Measurements from ENCODE around the gene POLG.

Gene POLG

DNA sequence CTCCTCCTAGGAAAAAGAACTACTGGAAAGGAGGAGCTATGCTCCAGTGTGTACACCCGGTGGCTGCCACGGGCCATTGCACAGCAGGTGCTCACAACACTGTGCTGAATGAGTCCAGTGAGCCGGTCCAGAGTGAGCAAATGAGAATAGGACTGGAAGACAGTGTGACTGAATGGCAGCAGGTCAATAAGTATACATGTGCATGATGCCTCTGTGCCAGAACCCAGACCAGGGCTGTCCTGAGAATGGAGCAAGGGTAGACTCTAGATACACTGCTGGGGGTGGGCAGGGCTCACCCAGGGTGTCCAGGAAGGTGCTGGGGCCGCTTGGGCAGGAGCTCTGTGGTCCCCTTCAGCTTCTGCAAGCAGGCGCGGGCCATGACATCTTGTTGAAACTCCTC lies 8.3 kb downstream of the POLG start:
- no peak for DNase-seq (ENCODE audit: low read depth, low spot score)

DNA sequence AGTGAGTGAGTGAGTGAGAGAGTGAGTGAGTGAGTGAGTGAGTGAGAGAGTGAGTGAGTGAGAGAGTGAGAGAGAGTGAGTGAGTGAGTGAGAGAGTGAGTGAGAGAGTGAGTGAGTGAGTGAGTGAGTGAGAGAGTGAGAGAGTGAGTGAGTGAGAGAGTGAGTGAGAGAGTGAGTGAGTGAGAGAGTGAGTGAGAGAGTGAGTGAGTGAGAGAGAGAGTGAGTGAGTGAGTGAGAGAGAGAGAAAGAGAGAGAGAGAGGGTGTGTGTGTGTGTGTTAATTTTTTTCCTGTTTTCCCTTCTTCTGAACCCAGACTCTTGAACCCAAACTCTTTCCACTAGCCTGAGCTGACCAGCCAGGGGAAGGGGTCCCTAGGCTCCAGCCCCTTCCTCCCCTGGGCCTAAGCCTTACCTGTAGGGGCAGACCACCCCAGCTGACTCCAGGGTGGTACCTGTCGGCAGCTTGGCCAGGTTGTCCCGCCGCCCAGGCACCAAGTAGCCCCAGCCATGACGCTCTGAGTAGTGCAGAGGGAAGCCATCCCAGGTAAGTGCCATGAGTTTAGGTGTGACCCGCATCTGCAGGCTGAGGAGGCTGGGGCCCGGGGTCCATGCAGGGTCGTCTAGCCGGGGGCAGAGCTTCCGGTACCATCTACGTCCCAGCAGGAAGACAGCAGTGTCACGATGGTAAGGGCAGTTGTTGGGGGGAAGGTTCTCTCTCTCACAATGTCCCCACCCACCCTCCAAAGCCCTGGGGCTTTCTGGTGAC lies 9.4 kb downstream of the POLG start:
- no peak for DNase-seq (ENCODE audit: low read depth, low spot score)

DNA sequence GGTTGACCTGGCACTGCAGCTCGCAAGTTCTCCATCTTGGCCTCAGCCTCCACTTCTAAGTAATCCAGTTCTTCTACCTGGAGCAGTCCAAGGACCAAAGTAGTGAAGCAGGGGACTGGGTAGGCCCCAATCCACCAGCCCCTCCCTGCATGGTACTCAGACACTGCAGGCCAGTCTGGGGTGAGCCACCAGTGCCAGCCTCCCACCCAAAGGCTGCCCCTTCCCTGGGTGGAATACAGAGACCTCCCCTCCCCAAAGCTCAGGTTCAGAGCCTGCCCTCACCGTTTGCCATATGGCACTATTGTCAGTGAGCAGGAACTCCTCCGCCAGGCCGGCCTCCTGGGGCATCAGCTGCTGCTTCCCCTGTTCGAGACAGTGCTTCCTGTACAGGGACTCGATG lies 10.8 kb downstream of the POLG start:
- DNase-seq (ENCODE audit: low read depth, low spot score) = no peak

DNA sequence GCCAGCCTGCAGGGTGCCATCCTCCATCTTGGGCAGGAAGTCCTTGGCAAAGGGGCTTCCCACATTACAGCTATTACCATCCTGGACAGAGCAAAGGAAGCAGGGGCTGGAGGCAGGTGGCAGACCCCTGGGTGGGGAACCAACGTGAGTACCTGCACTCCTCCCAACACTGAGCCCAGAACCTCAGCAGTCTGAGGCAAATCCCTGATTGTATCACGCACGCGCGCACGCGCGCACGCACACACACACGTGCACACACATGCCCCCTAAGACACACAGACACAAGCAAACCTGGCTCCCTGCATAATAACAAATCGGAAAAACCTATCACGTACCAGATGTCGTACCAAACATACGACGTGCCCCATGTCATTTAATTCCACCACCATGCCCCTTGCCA lies 11.8 kb downstream of the POLG start:
- DNase-seq (ENCODE audit: low read depth, low spot score) = no peak

DNA sequence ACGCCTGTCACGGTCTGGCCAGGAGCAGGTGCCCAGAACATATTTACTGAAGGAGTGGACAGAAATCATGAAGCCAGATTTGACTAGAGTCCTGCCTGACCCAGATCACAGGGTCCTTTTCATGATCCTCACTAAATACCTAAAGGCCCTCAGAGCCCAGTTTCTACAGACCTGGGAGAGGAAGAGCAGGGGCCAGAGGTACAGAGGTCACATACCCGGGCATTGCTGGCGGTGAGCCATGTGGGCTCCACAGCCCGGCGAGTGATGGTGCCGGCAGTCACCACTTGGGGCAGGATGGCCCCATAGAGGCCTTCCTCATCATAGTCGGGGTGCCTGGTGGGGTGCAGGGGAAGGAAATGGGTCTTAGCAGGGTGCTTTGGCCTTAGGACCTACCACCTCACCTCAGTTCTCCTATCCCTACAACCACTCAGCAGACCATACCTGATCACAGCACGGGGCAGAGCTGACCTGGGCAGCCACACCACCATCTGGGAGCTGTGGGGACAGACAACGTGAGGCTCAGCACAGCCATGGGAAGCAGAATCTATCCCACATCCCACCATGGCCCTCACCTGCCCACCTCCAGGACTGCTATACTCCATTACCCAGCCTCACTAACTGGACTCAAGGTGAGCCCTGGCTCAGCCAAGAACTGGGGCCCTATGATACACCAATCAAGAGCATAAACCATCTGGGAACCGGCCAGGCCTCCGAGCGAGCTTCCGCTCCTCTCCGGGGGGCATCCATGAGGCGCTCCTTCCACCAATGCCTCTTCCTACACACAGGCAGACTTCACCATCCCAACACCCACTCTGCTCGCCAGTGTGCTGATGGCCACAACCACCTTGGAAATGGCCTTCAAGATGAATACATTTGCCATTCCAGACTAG lies 12.9 kb downstream of the POLG start:
- no peak for DNase-seq (ENCODE audit: low read depth, low spot score)

DNA sequence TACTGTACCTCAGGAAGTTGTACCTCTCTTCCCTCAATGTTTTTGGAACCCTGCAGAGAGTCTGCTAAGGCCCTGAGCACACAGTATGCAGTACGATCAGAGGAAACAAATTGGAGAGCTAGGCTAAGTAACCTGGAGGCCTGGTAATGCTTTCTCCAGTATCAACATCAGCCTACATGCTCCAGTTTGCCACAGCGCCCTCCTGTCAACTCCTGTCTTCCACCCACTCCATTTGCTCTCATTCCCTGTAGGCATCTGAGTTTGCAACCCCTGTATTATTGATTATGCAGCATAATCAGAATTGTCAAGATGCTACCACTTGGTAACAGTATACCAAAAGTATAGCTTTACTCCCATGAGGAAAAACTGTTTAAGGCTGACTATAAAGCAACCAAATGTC lies 14.4 kb downstream of the POLG start:
- DNase-seq (ENCODE audit: low read depth, low spot score) = no peak

DNA sequence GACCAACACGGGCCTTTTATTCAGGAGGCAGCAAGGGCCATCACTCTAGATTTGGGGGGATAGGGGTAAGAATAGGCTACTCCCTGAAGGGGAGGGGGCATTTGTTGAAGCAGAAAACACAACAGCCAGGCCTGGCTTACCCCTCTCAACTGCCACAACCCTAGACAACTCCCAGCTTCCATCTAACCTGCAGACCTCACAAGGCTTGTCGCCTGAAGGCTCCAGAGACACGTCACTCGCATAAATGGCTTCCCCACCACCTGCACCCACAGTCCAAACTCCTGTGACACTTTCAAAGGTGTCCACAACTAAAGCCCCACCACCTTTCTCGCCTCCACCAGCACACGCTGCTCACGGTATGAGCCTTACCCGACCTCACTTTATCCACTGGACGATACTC lies 14.9 kb downstream of the POLG start:
- DNase-seq (ENCODE audit: low read depth, low spot score) = no peak

DNA sequence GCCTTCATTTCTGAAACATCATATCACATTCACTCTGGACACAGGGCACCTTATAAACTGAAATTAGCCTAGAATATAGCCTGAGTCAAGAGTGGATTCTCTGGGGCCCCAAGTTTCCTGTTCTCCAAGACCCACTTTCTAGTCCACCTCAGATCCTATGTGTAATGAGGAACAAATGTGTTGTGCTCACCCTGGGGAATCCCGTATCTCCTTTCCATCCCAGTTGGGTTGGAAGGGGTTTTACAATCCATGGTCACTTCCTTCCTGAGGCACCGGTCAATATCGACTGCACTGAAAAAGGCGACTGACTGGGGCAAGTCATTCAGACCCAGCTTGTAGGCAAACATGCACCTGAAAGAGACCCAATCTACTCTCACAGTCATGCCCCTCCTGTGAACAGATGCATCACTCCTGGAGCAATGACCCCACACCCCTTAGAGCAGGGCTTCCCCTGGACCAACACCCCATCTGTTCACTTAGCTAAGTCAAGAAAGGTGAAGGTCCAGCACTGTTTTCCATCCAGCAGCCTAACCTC lies 17.4 kb downstream of the POLG start:
- DNase-seq (ENCODE audit: low read depth, low spot score) = no peak

DNA sequence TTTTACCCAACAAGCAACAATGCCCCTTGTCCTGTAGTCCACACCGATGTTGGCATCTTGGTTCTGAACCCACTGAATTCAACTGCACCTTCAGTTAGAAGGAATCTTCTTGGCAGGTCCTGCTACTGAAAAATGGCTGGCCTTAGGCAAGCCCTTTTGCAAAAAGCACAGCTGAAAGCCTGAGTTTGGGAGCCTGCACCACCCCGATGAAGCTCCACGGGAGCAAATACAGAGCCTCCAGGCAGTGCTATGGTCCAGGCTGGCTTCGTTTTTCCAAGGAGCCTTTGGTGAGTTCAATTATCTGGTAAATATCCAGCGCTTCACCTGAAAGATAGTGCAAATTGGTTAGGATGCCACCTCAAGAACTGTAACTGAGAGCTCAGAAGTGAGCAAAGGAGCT lies 18.1 kb downstream of the POLG start:
- DNase-seq (ENCODE audit: low read depth, low spot score) = no peak

DNA sequence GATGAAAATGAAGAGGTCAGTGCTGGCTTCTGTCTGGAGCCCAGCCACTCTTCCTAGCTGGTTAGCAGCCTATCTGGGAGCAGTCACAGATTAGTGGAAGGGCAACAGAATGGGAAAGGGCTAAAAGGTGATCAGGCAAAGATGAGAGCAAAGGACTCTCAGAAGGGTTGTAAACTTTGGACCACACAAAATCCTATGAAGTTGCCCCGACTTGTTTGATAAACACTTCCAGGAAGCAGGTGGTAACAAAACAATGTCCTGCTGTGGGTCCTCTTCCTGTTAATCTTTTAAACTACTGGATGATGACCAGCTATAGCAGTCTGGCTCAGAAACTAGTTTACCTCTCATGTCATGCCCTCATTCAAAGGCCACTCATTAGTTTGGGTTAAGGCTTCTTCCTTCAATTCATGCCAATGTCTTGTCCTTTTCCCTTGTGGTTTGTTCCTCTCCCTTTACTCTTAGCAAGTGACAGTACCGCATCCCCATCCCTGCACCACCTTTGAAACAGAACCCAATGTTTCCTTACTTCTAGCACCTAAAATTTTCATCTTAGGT lies 19.2 kb downstream of the POLG start:
- no peak for DNase-seq (ENCODE audit: low read depth, low spot score)

DNA sequence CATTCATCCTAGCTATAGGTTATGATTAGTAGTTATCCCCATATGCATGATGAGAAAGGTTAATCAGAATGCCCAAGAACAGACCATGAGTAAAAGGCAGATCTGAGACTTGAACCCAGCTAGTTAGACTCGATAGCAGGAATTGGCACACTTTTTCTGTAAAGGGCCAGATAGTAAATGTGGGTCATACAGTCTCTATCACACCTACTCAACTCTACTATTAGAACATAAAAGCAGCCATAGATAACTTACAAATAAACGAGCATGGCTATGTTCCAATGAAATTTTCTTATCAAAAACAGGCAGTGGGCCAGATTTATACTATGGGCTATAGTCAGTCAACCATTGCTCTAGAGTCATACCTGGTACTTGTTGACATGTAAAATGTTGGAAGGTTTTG lies 24.6 kb downstream of the POLG start:
- DNase-seq (ENCODE audit: low read depth, low spot score) = no peak

DNA sequence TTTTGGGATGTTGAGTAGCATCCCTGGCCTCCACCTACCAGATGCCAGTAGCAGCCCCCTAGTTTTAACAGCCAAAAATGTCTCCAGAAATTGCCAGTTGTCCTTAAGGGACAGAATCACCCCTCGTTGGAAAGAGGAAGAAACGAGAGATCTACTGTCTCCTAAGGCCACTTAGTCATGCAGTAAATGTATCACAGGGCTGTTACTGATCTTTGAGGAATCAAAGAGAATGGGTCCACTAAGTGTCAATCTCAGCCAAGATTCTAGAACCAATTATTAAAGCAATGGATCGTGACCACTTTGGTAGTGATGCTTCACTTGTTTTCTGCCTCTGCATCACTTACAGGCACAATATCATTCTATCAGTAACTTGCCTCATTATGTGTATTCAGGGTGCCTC lies 26.4 kb downstream of the POLG start:
- DNase-seq (ENCODE audit: low read depth, low spot score) = no peak

DNA sequence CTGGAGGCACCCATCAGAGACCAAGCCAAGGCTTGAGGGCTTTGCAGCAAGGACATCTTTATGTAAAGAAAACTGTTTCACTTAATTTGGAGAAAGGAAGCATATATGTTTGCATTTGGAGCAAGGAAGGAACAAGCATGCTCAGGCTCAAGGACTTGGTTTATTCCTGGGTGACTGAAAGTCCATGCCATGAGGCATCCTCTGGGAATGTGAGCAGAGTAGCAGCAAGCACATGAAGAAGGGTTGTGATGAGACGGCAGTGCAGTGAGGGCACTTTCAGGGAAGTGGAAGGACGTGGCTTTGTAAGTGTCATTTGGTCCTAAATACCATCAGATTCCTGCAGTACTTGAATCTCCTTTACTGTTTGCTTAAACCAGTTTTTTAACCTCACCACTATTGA lies 26.8 kb downstream of the POLG start:
- no peak for DNase-seq (ENCODE audit: low read depth, low spot score)

DNA sequence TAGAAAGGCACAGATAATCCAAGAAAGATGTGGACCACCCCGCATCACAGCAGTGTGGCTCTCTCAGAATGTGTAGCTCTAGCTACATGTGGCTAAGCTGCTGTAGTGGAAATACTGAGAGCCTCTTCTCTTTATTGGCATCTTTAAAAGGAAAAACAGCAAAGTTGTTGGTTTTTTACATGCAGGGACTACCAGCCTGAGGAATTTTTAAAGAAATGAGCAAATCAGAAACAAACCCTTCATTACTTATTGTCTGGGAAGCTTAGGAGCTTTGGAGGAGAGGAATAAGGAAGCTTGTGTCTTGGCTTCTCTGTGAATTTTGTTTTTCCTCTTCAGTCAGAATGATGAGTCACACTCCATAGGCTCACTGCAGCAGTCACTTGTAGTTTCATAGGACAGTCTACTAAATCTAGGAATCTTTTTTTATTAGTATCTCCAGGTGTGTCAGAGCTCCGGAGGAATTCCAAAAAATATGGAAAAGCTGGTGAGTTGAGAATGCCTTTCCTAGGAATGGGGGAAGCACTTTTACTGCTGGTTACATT lies 27.5 kb downstream of the POLG start:
- DNase-seq (ENCODE audit: low read depth, low spot score) = no peak

DNA sequence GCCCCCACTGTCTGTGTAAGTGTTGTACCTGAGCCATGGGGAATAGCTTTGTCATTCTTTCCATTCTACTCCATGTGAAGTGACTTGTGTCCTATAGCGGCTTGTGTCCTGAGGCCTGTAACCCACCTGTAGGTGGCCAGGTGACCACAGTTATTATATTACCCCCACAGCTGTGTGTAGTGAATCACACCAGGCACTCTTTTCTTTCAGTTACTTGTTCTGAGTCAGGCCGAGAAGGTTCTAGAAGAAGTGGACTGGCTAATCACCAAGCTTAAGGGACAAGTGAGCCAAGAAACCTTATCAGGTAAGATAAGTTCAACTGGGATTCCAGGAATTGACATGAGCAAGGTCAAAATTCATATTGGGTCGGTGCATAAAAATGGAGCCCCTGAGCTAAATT lies 29.2 kb downstream of the POLG start:
- DNase-seq (ENCODE audit: low read depth, low spot score) = no peak

DNA sequence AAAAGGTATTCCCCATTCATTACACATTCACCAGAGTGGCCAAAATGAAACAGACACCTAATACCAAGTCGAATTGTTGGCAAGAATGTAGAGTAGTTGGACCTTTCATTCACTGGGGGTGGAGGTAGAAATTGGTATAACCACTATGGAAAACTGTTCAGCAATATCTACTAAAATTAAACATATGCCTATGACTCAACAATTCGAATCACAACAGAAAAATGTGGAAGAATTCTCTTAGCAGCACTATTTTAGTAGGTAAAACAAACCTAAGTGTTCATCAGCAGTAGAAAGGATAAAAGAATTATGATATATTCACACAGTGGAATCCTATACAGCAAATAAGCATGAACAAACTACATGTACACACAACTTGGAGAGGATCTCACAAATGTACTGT lies 30.6 kb downstream of the POLG start:
- no peak for DNase-seq (ENCODE audit: low read depth, low spot score)

DNA sequence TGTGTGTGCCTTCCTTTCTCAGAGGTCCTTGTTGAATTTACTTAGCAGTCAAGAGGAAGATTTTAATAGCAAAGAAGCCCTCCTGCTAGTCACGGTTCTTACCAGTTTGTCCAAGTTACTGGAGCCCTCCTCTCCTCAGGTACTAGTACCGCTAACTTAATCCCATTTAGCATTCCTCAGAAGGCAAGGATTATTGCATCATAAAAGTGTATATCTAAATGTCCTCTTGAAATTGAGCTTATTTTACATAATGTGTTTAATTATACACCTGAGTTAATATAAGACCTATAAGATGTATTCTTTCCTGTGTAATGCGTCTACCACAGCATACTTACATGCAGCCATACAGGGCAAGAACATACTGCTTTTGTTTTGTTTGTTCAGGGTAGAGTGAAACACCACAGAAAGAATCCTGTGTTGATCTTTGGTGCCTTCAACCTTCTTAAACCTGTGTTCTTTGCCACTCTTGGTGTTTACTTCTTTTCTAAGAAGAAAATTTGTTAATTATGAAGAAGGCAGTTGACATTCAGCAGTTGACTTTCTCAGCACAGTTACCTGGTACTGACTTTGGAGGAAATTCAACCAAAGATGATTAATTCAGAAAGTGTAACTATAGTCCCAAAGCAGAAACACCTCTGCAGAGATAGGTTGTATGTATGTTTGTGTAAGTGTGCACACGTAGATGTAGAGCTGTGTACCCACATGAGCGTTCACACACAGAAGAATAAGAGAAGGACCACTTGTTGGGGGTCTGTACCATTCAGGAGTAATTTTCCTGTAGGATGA lies 33.1 kb downstream of the POLG start:
- DNase-seq (ENCODE audit: low read depth, low spot score) = no peak

DNA sequence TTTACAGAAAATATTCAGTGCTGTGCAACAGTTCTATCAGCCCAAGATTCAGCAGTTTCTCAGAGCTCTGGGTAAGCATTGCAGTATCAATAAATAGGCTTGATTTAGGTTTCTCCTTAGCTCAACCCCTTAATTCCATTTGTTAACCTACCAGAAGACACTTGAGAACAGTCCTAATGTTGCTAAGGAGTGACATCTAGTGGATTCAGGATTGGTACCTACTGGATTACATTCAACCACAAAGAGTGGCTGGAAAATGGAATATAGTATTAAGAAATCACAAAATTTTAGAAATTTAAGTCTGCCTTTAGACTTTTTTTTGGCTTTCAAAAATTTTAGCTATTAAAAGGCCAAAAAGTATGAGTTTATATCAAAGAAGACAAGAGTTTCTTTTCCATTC lies 34.7 kb downstream of the POLG start:
- no peak for DNase-seq (ENCODE audit: low read depth, low spot score)

DNA sequence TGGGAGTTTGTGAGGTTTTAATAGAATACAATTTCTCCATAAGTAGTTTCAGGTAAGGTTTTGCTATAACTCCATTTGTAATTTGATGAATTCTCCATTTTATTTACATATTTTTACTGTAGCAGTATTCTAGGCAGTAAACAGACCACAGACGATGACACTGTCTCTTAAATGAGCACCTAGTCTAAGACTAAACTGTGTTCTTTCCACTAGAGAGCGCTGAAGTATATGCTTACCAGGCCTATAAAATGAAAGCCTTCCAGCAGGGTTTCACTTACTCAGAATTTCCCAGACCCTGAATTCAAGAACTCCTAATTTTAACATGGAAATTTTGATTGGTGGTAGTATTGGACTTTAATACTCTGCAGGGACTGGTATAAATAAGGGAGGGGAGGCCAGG lies 41.6 kb downstream of the POLG start:
- DNase-seq (ENCODE audit: low read depth, low spot score) = no peak

DNA sequence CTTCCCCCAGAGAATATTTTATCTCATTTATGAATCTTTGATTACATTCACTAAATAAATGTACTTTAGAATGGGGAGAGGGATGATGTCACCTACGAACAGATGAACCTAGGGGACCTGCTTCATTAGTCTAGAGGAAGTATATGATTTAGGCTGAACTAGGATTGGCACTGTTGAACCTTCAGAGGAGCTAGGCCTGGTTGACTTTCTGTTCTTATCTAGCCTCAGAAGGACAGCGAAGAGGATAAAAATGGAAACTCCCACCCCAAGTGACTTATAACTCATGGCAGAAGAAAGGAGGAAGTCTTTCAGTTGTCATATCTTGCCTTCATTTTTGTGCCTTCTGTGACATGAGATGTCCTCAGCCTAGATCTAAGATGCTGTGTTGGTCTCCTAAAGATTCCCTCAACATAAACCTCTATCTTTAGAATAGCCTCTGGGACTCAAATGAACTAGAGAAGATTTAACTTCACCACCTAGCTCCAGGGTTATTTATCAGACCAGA lies 42.6 kb downstream of the POLG start:
- no peak for DNase-seq (ENCODE audit: low read depth, low spot score)

DNA sequence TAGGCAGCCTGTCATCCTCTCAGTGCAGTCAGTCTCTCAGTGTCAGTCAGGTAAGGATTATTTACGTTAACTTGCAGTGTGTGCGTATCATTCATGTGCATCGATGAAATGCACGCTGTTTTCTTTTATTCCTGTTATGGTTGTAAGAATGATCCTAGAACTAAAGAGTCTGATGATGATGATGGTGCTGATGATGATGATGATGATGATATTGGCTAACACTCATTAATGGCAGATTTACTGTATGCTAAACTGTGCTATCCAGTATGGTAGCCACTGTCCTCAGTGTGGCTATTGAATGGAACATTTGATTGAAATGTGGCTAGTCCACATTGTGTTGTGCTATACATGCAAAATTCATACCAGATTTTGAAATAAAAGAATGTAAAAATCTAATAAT lies 51.4 kb downstream of the POLG start:
- no peak for DNase-seq (ENCODE audit: low read depth, low spot score)
